ENCODE measurements around the gene DUOX2. TPM values are rescaled to one million over a fixed set of nuclear protein-coding genes. Genes with fewer than 3 reads are reported as not detected.
"Not testable (repeated sequence)": the region's sequence is repeated elsewhere in the genome, so short reads cannot be mapped to it uniquely, and the experiment has no call there.

The DUOX2 gene
- total and polyA plus RNA-seq, 3 donors from 2014 or later: 1.2 to 4.8 (median 2.6) TPM

DNA sequence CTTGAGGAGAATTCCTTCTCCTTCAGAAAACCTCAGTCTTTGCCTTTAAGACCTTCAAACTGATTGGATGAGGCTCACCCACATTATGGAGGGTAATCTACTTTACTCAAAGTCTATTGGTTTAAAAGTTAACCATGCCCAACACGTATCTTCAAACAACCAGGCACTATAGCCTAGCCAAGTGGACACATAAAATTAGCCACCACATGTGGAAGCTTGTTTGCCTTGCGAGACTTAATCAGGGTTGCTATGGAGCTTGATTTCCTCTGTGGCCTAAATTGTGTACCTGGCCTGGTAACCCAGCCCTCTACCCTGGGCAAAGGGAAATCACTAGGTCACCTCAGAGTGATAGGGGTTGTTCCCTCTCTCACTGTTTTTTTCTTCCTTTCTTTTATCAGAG is 71.1 kb downstream of the DUOX2 start:
- H3K27ac ChIP-seq; H3K27me3 ChIP-seq; H3K4me1 ChIP-seq; H3K9me3 ChIP-seq; H3K36me3 ChIP-seq (ENCODE audit: low read depth, missing control alignments); H3K4me3 ChIP-seq; intact Hi-C loops (cut with DNase I; ENCODE audit: low total_unique reads); DNase-seq: not testable (repeated sequence)
- WGBS, 2 donors: 80 to 100% methylated on average over 1 of the region's 2 CpGs

Small RNA genes within 50 kb of the gene (small RNA-seq; reads per million reads assigned to genes)
- gene RF00019: 0 reads per million in 2 donors

Other genes starting within 250 kb of the DUOX2 start
- 10 to 100 TPM; 10.3 to 11.8 TPM for gene TERB2, start 157.5 kb downstream of the DUOX2 start, total RNA-seq
- gene TERB2, start 157.5 kb downstream of the DUOX2 start, polyA plus RNA-seq (ENCODE audit: insufficient read depth, low read depth, low replicate concordance): 50.1 TPM
- 10 to 100 TPM; 33.7 to 34.1 TPM for gene SORD, start 91.0 kb downstream of the DUOX2 start, total RNA-seq
- 21.4 TPM for gene SORD, start 91.0 kb downstream of the DUOX2 start, polyA plus RNA-seq (ENCODE audit: insufficient read depth, low read depth, low replicate concordance)
- under 1 TPM; 0.31 to 0.39 TPM for gene DUOXA2, start 154 bp upstream of the DUOX2 start, total RNA-seq
- 0.36 TPM for gene DUOXA2, start 154 bp upstream of the DUOX2 start, polyA plus RNA-seq (ENCODE audit: insufficient read depth, low read depth, low replicate concordance)
- under 1 TPM; 0.31 to 0.94 TPM for gene DUOXA1, start 15.7 kb upstream of the DUOX2 start, total RNA-seq
- gene DUOXA1, start 15.7 kb upstream of the DUOX2 start, polyA plus RNA-seq (ENCODE audit: insufficient read depth, low read depth, low replicate concordance): 1.0 TPM
- gene DUOX1, start 15.8 kb upstream of the DUOX2 start, total RNA-seq: 1 to 10 TPM; 5.3 to 5.7 TPM
- 2.8 TPM for gene DUOX1, start 15.8 kb upstream of the DUOX2 start, polyA plus RNA-seq (ENCODE audit: insufficient read depth, low read depth, low replicate concordance)
- gene SHF, start 73.8 kb upstream of the DUOX2 start, total RNA-seq: 10 to 100 TPM in 1 of 2 donors, 1 to 10 TPM in 1; 9.3 to 12.7 TPM
- gene SHF, start 73.8 kb upstream of the DUOX2 start, polyA plus RNA-seq (ENCODE audit: insufficient read depth, low read depth, low replicate concordance): 13.2 TPM
- under 1 TPM in 1 of 2 donors, not detected in 1; 0.81 TPM for gene SLC28A2, start 138.1 kb upstream of the DUOX2 start, total RNA-seq
- gene SLC28A2, start 138.1 kb upstream of the DUOX2 start, polyA plus RNA-seq (ENCODE audit: insufficient read depth, low read depth, low replicate concordance): not detected

All from testis (tissue), 3 donors.